Coronary artery (tissue), 2 donors: ENCODE measurements around the gene GYS1.
A peak's percentile ranks its signal among the peaks of the same experiment; 100 is the strongest.
"Not testable (repeated sequence)": the region's sequence is repeated elsewhere in the genome, so short reads cannot be mapped to it uniquely, and the experiment has no call there.

Source experiments
- DNase-seq: peaks from one replicate; pipeline ENCODE4 v3.0.0-alpha.2; 2017; ENCODE audit warnings: low spot score
- H3K27ac ChIP-seq, 2 donors: fragments of 200-600 bp; sonication (generic); one replicate each; pipeline ENCODE4 v1.5.1; 2016 to 2019
- H3K4me3 ChIP-seq: fragments of 200-600 bp; sonication (generic); 2 replicates; pipeline ENCODE4 v1.5.1; 2016; ENCODE audit warnings: mild to moderate bottlenecking, moderate library complexity
- TF ChIP-seq, protein P1 (sequence below): fragments of 200-600 bp; sonication (generic); IDR thresholded peaks from one replicate; pipeline ENCODE4 v1.5.1; 2019; ENCODE audit warnings: antibody characterized with exemption

GYS1 gene

DNA sequence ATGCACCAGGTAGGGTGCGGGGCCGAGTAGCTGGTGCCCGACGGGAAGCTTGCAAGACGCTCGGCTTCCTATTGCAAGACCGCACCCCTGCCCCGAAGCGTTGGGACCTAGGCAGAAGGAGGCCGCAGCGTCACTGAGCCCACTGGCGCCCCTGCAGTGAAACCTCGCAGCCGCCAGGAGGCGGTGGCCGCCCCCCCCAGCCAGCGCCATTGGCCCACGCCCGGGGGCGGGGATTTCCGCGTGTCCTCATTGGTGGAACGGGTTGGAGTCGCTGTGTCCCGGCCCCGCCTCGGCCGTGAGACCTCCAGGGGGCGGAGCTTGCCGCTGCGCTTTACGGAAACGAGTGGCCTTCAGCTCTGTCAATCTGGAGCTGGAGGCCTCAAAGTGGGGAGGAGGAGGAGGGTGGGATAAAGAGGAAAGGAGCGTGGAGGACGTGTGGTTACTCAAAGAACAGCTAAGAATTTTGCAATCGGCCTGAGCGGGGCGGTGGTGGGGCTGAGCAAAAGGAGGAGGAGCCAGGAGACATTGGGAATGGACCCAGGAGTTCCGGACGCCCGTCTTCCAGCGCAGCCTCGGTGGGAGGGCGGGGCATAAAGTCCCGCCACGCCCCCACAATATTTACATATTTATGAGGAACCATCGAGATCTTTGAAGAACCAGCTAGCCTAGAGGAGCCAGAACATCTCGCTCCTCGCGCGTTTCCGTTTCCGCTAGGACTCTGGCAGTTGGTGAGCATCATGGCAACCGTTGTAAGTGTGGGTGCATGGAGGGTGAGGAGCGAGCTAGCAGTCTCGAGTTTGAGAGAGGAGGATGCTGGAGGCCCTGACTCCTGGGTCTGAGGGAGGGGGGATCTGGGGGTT lies at the start of gene GYS1, which contains the start of gene RUVBL2:
Gene GYS1, minus strand, starts transcription at position 135 of the 860 bp plus-strand sequence. CDS start 197 bp downstream, outside the sequence.
Gene RUVBL2, plus strand, starts transcription at position 713 of the 860 bp plus-strand sequence. Its CDS starts 25 bp downstream, at position 738.
- Histone ChIP-seq H3K27ac (peak within 1 kb of the TSS; percentile 94 to 100), H3K4me3 (peak within 1 kb of the TSS; percentile 99)
- peak; percentile 100 for DNase-seq
- TF ChIP-seq, protein P1, sequence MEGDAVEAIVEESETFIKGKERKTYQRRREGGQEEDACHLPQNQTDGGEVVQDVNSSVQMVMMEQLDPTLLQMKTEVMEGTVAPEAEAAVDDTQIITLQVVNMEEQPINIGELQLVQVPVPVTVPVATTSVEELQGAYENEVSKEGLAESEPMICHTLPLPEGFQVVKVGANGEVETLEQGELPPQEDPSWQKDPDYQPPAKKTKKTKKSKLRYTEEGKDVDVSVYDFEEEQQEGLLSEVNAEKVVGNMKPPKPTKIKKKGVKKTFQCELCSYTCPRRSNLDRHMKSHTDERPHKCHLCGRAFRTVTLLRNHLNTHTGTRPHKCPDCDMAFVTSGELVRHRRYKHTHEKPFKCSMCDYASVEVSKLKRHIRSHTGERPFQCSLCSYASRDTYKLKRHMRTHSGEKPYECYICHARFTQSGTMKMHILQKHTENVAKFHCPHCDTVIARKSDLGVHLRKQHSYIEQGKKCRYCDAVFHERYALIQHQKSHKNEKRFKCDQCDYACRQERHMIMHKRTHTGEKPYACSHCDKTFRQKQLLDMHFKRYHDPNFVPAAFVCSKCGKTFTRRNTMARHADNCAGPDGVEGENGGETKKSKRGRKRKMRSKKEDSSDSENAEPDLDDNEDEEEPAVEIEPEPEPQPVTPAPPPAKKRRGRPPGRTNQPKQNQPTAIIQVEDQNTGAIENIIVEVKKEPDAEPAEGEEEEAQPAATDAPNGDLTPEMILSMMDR: peak; percentile 96

DNA sequence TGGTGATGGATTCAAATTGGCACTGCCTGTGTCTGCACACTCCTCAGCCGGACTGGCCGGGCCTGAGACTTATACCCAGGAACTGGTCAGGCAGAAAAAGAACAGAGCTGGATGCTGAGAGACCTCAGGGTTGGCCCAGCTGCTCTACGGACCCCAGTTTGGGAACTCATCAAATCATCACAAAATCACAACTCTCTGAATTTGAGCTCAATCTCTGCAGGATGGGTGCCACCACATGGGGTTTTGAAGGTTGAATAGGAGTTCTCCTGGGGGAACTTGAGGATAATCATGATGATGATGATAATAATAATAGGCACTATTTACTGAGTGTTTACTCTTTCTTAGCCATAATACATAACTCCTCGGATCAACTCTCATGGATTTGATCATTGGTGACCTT lies 49.6 kb upstream of the GYS1 start:
- not testable (repeated sequence) for H3K27ac ChIP-seq, H3K4me3 ChIP-seq, DNase-seq

DNA sequence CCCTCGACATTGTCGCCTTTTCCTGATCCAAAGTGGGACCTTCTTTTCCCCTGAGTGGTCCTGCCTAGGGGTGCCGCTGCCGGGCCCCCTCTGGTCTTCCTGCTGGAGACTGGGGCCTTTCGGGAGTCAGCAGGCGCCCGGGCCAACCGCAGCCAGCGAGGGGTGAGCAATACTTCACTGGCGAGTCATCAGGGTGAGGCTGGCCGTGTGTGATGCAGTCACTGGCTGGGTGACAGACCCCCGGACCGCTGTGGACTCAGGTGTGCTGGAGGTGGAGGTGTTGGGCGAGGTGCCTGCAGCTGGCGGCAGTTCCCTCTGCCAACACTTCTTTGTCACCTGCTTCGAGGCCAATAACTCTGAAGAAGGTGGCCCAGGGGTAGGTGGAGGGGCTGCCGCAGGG lies 49.1 kb upstream of the GYS1 start:
- Histone ChIP-seq H3K4me3 (no peak overlapping the region), H3K27ac (no peak overlapping the region)
- DNase-seq: no peak
- TF ChIP-seq, protein P1: no peak

DNA sequence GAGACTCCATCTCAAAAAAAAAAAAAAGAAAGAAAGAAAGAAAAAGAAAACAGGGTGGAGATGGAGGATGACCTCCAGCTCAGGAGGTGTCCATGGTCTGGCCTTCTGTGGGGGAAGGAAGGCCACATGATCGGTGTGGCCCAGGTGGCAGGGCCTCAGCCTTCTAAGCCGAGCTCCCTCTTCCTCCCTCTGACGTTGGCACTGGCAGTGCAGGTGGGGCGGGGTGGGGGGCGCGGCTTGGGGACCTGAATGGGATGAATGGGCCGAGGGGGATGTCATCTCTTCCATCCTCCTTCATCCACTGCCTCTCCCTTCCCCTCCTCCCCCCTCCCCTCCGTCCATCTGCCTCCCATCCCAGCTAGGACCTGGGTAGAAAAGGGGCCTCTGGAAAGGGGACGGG lies 46.6 kb upstream of the GYS1 start:
- not testable (repeated sequence) for H3K4me3 ChIP-seq, DNase-seq, H3K27ac ChIP-seq

DNA sequence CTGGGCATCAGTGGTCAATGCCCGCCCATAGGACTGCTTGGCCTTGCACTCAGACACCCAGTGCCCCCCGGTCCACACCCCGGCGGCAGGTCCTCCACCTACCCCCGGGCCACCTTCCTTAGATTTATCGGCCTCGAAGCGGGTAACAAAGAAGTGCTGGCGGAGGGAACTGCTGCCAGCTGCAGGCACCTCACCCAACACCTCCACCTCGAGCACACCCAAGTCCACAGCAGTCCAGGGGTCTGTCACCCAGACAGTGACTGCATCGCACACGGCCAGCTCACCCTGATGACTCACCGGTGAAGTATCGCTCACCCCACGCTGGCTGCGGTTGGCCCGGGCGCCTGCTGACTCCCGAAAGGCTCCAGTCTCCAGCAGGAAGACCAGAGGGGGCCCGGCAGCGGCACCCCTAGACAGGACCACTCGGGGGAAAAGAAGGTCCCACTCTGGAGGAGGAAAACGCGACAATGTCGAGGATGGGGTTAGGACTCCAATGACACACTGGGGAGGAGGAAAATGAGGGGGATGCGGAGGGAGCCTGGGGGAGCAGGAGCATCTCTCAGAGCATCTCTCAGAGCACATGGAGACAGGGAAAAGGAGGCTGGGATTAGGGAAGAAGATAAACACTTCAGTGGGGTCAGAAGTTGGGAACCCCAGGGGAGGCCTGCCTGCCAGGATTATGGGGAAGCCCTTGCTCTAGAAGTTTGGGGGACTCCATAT lies 45.6 kb upstream of the GYS1 start:
- DNase-seq: not testable (repeated sequence)

DNA sequence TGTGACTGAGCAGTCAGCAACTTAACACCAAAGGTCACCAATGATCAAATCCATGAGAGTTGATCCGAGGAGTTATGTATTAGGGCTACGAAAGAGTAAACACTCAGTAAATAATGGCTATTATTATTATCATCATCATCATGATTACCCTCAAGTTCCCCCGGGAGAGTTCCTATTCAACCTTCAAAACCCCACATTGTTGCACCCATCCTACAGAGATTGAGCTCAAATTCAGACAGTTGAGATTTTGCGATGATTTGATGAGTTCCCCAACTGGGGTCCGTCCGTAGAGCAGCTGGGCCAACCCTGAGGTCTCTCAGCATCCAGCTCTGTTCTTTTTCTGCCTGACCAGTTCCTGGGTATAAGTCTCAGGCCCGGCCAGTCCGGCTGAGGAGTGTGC lies 45.0 kb upstream of the GYS1 start:
- not testable (repeated sequence) for DNase-seq, H3K27ac ChIP-seq, H3K4me3 ChIP-seq

More for the DNA sequence above, 45.6 kb upstream of the GYS1 start:
- H3K4me3 ChIP-seq, H3K27ac ChIP-seq: not testable (repeated sequence)

DNA sequence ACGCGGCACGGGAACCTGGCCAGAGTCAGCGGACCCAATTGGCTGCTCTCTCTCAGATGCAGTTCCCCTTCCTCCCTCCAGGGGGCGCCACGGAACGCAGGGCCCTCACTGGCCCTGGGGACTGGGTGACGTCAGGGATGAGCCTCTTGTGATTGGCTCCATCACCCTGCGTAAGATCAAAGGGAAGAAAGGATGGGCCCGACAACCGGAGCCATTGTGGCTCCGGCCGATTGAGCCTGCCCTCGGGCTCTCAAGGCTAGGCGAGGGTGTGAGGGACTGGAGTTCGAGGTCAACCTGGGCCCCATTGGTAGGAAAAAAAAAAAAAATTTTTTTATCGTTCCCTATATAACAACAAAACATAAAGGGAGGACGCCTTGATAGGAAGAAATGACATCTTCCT lies 43.7 kb upstream of the GYS1 start, which contains the start of gene CGB1:
Gene CGB1, minus strand, starts transcription at position 81 of the 400 bp plus-strand sequence. CDS start 184 bp downstream, outside the sequence.
- not testable (repeated sequence) for DNase-seq, H3K4me3 ChIP-seq, H3K27ac ChIP-seq

DNA sequence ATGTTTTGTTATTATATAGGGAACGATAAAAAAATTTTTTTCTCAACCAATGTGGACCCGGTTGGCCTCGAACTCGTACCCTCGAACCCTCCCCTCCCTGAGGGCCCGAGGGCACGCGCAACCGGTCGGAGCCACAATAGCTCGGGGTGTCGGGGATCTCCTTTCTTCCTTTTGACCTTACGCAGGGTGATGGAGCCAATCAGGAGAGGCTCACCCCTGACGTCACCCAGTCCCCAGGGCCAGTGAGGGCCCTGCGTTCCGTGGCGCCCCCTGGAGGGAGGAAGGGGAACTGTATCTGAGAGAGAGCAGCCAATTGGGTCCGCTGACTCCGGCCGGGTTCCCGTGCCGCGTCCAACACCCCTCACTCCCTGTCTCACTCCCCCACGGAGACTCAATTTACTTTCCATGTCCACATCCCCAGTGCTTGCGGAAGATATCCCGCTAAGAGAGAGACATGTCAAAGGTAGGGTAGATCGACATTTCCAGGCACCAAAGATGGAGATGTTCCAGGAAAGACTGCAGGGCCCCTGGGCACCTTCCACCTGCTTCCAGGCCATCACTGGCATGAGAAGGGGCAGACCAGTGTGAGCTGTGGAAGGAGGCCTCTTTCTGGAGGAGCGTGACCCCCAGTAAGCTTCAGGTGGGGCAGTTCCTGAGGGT lies 38.7 kb upstream of the GYS1 start, which contains the start of gene CGB2:
Gene CGB2, plus strand, starts transcription at position 249 of the 660 bp plus-strand sequence. Its CDS starts 206 bp downstream, at position 455.
- H3K4me3 ChIP-seq, H3K27ac ChIP-seq, DNase-seq: not testable (repeated sequence)

DNA sequence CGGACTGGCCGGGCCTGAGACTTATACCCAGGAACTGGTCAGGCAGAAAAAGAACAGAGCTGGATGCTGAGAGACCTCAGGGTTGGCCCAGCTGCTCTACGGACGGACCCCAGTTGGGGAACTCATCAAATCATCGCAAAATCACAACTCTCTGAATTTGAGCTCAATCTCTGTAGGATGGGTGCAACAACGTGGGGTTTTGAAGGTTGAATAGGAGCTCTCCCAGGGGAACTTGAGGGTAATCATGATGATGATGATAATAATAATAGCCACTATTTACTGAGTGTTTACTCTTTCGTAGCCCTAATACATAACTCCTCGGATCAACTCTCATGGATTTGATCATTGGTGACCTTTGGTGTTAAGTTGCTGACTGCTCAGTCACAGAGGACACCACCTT lies 37.2 kb upstream of the GYS1 start:
- DNase-seq, H3K4me3 ChIP-seq, H3K27ac ChIP-seq: not testable (repeated sequence)

DNA sequence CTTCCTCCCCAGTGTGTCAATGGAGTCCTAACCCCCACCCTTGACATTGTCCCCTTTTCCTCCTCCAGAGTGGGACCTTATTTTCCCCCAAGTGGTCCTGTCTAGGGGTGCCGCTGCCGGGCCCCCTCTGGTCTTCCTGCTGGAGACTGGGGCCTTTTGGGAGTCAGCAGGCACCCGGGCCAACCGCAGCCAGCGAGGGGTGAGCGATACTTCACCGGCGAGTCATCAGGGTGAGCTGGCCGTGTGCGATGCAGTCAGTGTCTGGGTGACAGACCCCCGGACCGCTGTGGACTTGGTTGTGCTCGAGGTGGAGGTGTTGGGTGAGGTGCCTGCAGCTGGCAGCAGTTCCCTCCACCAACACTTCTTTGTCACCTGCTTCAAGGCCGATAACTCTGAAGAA lies 36.6 kb upstream of the GYS1 start:
- not testable (repeated sequence) for H3K4me3 ChIP-seq, H3K27ac ChIP-seq, DNase-seq

DNA sequence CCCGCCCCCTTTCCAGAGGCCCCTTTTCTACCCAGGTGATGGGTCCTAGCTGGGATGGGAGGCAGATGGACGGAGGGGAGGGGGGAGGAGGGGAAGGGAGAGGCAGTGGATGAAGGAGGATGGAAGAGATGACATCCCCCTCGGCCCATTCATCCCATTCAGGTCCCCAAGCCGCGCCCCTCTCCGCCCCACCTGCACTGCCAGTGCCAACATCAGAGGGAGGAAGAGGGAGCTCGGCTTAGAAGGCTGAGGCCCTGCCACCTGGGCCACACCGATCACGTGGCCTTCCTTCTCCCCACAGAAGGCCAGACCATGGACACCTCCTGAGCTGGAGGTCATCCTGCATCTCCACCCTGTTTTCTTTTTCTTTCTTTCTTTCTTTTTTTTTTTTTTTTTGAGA lies 35.6 kb upstream of the GYS1 start:
- not testable (repeated sequence) for DNase-seq, H3K27ac ChIP-seq, H3K4me3 ChIP-seq

DNA sequence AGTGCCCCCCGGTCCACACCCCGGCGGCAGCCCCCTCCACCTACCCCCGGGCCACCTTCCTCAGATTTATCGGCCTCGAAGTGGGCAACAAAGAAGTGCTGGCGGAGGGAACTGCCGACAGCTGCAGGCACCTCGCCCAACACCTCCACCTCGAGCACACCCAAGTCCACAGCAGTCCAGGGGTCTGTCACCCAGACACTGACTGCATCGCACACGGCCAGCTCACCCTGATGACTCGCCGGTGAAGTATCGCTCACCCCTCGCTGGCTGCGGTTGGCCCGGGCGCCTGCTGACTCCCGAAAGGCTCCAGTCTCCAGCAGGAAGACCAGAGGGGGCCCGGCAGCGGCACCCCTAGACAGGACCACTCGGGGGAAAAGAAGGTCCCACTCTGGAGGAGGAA lies 32.5 kb upstream of the GYS1 start:
- DNase-seq, H3K4me3 ChIP-seq, H3K27ac ChIP-seq: not testable (repeated sequence)

DNA sequence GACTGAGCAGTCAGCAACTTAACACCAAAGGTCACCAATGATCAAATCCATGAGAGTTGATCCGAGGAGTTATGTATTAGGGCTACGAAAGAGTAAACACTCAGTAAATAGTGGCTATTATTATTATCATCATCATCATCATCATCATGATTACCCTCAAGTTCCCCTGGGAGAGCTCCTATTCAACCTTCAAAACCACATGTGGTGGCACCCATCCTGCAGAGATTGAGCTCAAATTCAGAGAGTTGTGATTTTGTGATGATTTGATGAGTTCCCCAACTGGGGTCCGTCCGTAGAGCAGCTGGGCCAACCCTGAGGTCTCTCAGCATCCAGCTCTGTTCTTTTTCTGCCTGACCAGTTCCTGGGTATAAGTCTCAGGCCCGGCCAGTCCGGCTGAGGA lies 32.0 kb upstream of the GYS1 start:
- not testable (repeated sequence) for H3K27ac ChIP-seq, DNase-seq, H3K4me3 ChIP-seq

DNA sequence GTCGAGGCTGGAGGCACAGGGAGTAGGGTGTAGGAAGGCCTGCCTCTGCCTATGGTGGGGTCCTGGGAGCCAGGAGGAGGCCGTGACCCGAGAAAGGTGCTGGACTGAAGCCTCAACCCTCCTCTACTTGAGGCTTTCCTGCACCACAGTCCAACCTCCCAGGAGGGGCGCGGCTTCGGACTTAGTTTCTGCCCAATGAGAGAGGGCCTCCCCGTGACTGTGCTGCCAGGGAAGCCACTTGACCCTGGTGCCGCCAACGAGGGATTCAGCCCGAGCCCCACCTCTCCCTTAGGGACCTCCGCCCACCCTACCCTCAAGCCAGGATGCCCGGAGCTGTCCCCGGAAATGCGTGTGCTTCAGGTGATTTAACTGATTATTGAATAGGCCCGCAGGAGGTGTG lies 31.1 kb upstream of the GYS1 start, which contains the start of gene CGB3:
Gene CGB3, minus strand, starts transcription at position 101 of the 400 bp plus-strand sequence. CDS start 362 bp downstream, outside the sequence.
- H3K27ac ChIP-seq, DNase-seq, H3K4me3 ChIP-seq: not testable (repeated sequence)
